GM12874 (cell line): ENCODE data around the gene FGR.

ENCODE experiments used
- TF ChIP-seq, protein P1 (sequence below): IDR thresholded peaks from 2 replicates; pipeline ENCODE4 v1.5.1; 2011; ENCODE audit warnings: low read depth, mild to moderate bottlenecking, control low read depth, low read length, moderate library complexity; ENCODE audit not compliant: insufficient read depth

Gene FGR

DNA sequence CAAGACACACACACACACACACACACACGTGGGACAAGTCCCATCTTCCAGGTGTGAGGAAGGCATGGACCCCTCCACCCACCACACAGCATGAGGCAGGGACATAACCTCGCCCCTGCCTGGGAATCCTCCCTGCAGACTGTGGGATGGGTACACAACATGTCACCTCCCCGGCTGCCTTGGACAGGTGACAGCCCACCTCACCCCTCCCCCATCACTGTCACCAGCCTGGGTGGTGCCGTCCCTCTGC, 71.7 kb downstream of the FGR start:
- TF ChIP-seq, protein P1, sequence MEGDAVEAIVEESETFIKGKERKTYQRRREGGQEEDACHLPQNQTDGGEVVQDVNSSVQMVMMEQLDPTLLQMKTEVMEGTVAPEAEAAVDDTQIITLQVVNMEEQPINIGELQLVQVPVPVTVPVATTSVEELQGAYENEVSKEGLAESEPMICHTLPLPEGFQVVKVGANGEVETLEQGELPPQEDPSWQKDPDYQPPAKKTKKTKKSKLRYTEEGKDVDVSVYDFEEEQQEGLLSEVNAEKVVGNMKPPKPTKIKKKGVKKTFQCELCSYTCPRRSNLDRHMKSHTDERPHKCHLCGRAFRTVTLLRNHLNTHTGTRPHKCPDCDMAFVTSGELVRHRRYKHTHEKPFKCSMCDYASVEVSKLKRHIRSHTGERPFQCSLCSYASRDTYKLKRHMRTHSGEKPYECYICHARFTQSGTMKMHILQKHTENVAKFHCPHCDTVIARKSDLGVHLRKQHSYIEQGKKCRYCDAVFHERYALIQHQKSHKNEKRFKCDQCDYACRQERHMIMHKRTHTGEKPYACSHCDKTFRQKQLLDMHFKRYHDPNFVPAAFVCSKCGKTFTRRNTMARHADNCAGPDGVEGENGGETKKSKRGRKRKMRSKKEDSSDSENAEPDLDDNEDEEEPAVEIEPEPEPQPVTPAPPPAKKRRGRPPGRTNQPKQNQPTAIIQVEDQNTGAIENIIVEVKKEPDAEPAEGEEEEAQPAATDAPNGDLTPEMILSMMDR = no peak

GRCh38 chr1:27562534-27563340, 72.2 kb downstream of the FGR start:
- TF ChIP-seq, protein P1 = no peak
